ENCODE data around the gene CHRNB4.

DNA sequence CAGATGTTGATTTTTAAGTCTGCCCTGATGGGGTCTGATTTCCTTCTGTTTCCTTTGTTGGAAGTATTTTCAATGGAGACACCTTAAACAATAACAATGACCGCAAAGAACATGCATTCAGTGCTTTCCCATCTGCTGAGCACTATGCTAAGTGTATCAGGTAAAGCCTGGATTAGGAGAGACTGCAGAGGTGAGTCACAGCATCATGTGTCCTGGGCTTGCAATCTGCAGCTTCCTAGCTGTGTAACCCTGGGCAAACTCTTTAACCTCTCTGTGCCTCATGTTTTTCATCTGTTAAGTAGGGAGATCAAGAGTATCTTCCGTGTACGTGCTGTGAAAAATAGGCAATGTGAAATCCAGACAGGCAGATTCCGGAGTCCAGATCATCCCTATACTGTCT, 13.3 kb upstream of the CHRNB4 start:
- TF ChIP-seq ZNF565 (CRISPR knock-in tag; conservative IDR thresholded peaks at IDR 0.05; ENCODE audit: low read depth) (no peak), TCF4 (CRISPR knock-in tag; IDR thresholded peaks at IDR 0.05; ENCODE audit: borderline replicate concordance) (no peak), ZFP30 (CRISPR knock-in tag; IDR thresholded peaks at IDR 0.05) (no peak)
- TF ChIP-seq, protein P1, sequence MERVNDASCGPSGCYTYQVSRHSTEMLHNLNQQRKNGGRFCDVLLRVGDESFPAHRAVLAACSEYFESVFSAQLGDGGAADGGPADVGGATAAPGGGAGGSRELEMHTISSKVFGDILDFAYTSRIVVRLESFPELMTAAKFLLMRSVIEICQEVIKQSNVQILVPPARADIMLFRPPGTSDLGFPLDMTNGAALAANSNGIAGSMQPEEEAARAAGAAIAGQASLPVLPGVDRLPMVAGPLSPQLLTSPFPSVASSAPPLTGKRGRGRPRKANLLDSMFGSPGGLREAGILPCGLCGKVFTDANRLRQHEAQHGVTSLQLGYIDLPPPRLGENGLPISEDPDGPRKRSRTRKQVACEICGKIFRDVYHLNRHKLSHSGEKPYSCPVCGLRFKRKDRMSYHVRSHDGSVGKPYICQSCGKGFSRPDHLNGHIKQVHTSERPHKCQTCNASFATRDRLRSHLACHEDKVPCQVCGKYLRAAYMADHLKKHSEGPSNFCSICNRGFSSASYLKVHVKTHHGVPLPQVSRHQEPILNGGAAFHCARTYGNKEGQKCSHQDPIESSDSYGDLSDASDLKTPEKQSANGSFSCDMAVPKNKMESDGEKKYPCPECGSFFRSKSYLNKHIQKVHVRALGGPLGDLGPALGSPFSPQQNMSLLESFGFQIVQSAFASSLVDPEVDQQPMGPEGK (CRISPR knock-in tag; IDR thresholded peaks at IDR 0.05; ENCODE audit: borderline replicate concordance) = no peak
